CD4-positive, CD25-positive, alpha-beta regulatory T cell (primary cell): ENCODE measurements around the gene CHAC1. TPM values are rescaled to one million over a fixed set of nuclear protein-coding genes. Genes with fewer than 3 reads are reported as not detected.
"Not testable (repeated sequence)": the region's sequence is repeated elsewhere in the genome, so short reads cannot be mapped to it uniquely, and the experiment has no call there.

ENCODE experiments used
- ATAC-seq, 2 donors: fragments of 150-1000 bp; cut with Tn5 transposase; one replicate each; pipeline ENCODE4 v1.10.0; 2021; ENCODE audit warnings: low read depth in 2 of 2, moderate number of reproducible peaks in 2 of 2, moderate library complexity in 1 of 2
- DNase-seq, 3 donors: peaks; one replicate each; pipeline versions ENCODE4 v3.0.0 to v3.0.0-alpha.2; 2012 to 2022; ENCODE audit warnings: mixed read lengths in 1 of 3
- H3K27ac ChIP-seq: one replicate; pipeline ENCODE4 v1.7.0; 2013; ENCODE audit warnings: mild to moderate bottlenecking, low read length; ENCODE audit not compliant: insufficient read depth, poor library complexity, severe bottlenecking
- H3K27me3 ChIP-seq: one replicate; pipeline ENCODE4 v1.7.0; 2013; ENCODE audit warnings: low read length; ENCODE audit not compliant: control insufficient read depth, insufficient read depth
- H3K36me3 ChIP-seq: one replicate; pipeline ENCODE4 v1.7.0; 2013; ENCODE audit warnings: mild to moderate bottlenecking, low read length, moderate library complexity; ENCODE audit not compliant: control insufficient read depth, insufficient read depth
- H3K4me1 ChIP-seq: 2 replicates; pipeline ENCODE4 v1.7.0; 2013; ENCODE audit warnings: mild to moderate bottlenecking, low read length; ENCODE audit not compliant: insufficient read depth, control insufficient read depth, poor library complexity, severe bottlenecking
- H3K4me3 ChIP-seq: one replicate; pipeline ENCODE4 v1.7.0; 2013; ENCODE audit warnings: low read depth, mild to moderate bottlenecking, low read length, moderate library complexity
- H3K9me3 ChIP-seq, 2 experiments: 1 replicate in 1 of 2; 2 replicates in 1 of 2; pipeline ENCODE4 v1.7.0; 2013; ENCODE audit warnings: low read length in 2 of 2, mild to moderate bottlenecking in 1 of 2, moderate library complexity in 1 of 2; ENCODE audit not compliant: control insufficient read depth in 2 of 2
- H3K27ac Mint-ChIP-seq, 3 donors: one replicate each; pipeline ENCODE4 v1.8.0; 2020 to 2022; ENCODE audit warnings: mild to moderate bottlenecking in 3 of 3, mixed read lengths in 3 of 3, moderate library complexity in 2 of 3
- H3K27me3 Mint-ChIP-seq: one replicate; pipeline ENCODE4 v1.8.0; 2022; ENCODE audit warnings: mild to moderate bottlenecking, mixed read lengths
- H3K36me3 Mint-ChIP-seq: one replicate; pipeline ENCODE4 v1.8.0; 2020; ENCODE audit warnings: mixed read lengths
- H3K4me1 Mint-ChIP-seq, 4 donors: one replicate each; pipeline ENCODE4 v1.8.0; 2020 to 2022; ENCODE audit warnings: mixed read lengths in 4 of 4, mild to moderate bottlenecking in 1 of 4
- H3K4me3 Mint-ChIP-seq, 4 donors: one replicate each; pipeline ENCODE4 v1.8.0; 2020 to 2022; ENCODE audit warnings: mild to moderate bottlenecking in 4 of 4, mixed read lengths in 4 of 4, moderate library complexity in 3 of 4
- H3K9me3 Mint-ChIP-seq, 7 donors: one replicate each; pipeline ENCODE4 v1.8.0; 2020 to 2022; ENCODE audit warnings: mixed read lengths in 7 of 7, mild to moderate bottlenecking in 3 of 7, moderate library complexity in 2 of 7
- polyA plus RNA-seq, 4 donors: library from polyadenylated mRNA; unstranded; fragments of 300-500 nt; fragmentation: Illumina TruSeq; gene quantifications; one replicate each; pipeline ENCODE4 v1.2.3, GENCODE V29; 2021
- total RNA-seq: library from RNA; stranded (reverse); gene quantifications from one replicate; pipeline ENCODE4 v1.2.3, GENCODE V29; 2022

Gene CHAC1
- total and polyA plus RNA-seq, 5 donors from 2014 or later = 0.26 to 0.64 (median 0.45) TPM; not detected in 2

- Mint-ChIP-seq H3K4me1 (peaks cover 0 to 22% (median 15%) of the 10 kb centered on the region in 4 donors), H3K4me3 (peak overlapping the region; percentile 75 to 91 (median 84)), H3K9me3 (no peaks in the 10 kb centered on the region), H3K27me3 (peaks cover 31% of the 10 kb centered on the region), H3K36me3 (no peaks in the 10 kb centered on the region), H3K27ac (peak overlapping the region in 1 of 3 donors; percentile 55)
- no peak for DNase-seq
- Histone ChIP-seq H3K27ac (peak overlapping the region; percentile 57), H3K4me1 (peaks cover 15% of the 10 kb centered on the region), H3K4me3 (peak overlapping the region; percentile 57), H3K9me3 (no peaks in the 10 kb centered on the region), H3K36me3 (no peaks in the 10 kb centered on the region), H3K27me3 (no peaks in the 10 kb centered on the region)
- ATAC-seq = no peak
Measured at GRCh38 chr15:40952301-40952900, 870 bp upstream of the CHAC1 start.

GRCh38 chr15:40953713-40954074 is 423 bp downstream of the CHAC1 start:
- Histone ChIP-seq H3K9me3 (no peaks in the 10 kb centered on the region), H3K27me3 (no peaks in the 10 kb centered on the region), H3K36me3 (no peaks in the 10 kb centered on the region), H3K27ac (peak overlapping the region; percentile 57), H3K4me1 (peaks cover 15% of the 10 kb centered on the region), H3K4me3 (peak overlapping the region; percentile 32)
- DNase-seq = no peak
- no peak for ATAC-seq
- Mint-ChIP-seq H3K9me3 (no peaks in the 10 kb centered on the region), H3K27ac (peak overlapping the region in 2 of 3 donors; percentile 85 to 89), H3K4me3 (peak overlapping the region; percentile 91 to 99 (median 94)), H3K27me3 (peaks cover 30% of the 10 kb centered on the region), H3K4me1 (peaks cover 0 to 22% (median 15%) of the 10 kb centered on the region in 4 donors), H3K36me3 (no peaks in the 10 kb centered on the region)

GRCh38 chr15:40954158-40954848 is 1.0 kb downstream of the CHAC1 start:
- H3K4me1 Mint-ChIP-seq = peaks cover 0 to 22% (median 15%) of the 10 kb centered on the region in 4 donors
- ATAC-seq, H3K27ac ChIP-seq, H3K36me3 Mint-ChIP-seq, DNase-seq, H3K36me3 ChIP-seq, H3K27me3 ChIP-seq, H3K9me3 Mint-ChIP-seq, H3K9me3 ChIP-seq: not testable (repeated sequence)
- peaks cover 24% of the 10 kb centered on the region for H3K27me3 Mint-ChIP-seq
- peak overlapping the region in 2 of 3 donors; percentile 85 to 89 for H3K27ac Mint-ChIP-seq
- peak overlapping the region; percentile 91 to 99 (median 94) for H3K4me3 Mint-ChIP-seq
- peak overlapping the region; percentile 32 for H3K4me3 ChIP-seq
- peaks cover 15% of the 10 kb centered on the region for H3K4me1 ChIP-seq

- peak overlapping the region in 3 of 4 donors; percentile 27 to 95 (median 91) for H3K4me3 Mint-ChIP-seq
- peaks cover 29% of the 10 kb centered on the region for H3K27me3 Mint-ChIP-seq
- Histone ChIP-seq H3K4me1 (peaks cover 15% of the 10 kb centered on the region), H3K36me3 (no peaks in the 10 kb centered on the region), H3K4me3 (no peak overlapping the region), H3K27ac (no peak overlapping the region), H3K9me3 (no peaks in the 10 kb centered on the region), H3K27me3 (no peaks in the 10 kb centered on the region)
- no peak overlapping the region for H3K27ac Mint-ChIP-seq
- no peak for ATAC-seq
- no peaks in the 10 kb centered on the region for H3K9me3 Mint-ChIP-seq
- H3K4me1 Mint-ChIP-seq = peaks cover 0 to 25% (median 17%) of the 10 kb centered on the region in 4 donors
- DNase-seq = no peak
- no peaks in the 10 kb centered on the region for H3K36me3 Mint-ChIP-seq
Measured at GRCh38 chr15:40955141-40955903, 2.1 kb downstream of the CHAC1 start.

- no peaks in the 10 kb centered on the region for H3K9me3 ChIP-seq
- ATAC-seq = no peak
- Mint-ChIP-seq H3K4me3 (peak overlapping the region in 2 of 4 donors; percentile 78 to 81), H3K27ac (peak overlapping the region in 1 of 3 donors; percentile 92), H3K27me3 (peaks cover 29% of the 10 kb centered on the region), H3K9me3 (no peaks in the 10 kb centered on the region), H3K4me1 (peaks cover 0 to 25% (median 17%) of the 10 kb centered on the region in 4 donors), H3K36me3 (no peaks in the 10 kb centered on the region)
- no peak overlapping the region for H3K27ac ChIP-seq
- H3K4me3 ChIP-seq = no peak overlapping the region
- DNase-seq = no peak
- H3K36me3 ChIP-seq = no peaks in the 10 kb centered on the region
- H3K4me1 ChIP-seq = peaks cover 15% of the 10 kb centered on the region
- no peaks in the 10 kb centered on the region for H3K27me3 ChIP-seq
Measured at GRCh38 chr15:40955930-40956540, 2.8 kb downstream of the CHAC1 start.

GRCh38 chr15:40956541-40956982 is 3.3 kb downstream of the CHAC1 start:
- Histone ChIP-seq H3K9me3 (no peaks in the 10 kb centered on the region), H3K27ac (no peak overlapping the region), H3K27me3 (no peaks in the 10 kb centered on the region), H3K36me3 (no peaks in the 10 kb centered on the region), H3K4me1 (peaks cover 15% of the 10 kb centered on the region), H3K4me3 (no peak overlapping the region)
- no peak for DNase-seq
- H3K9me3 Mint-ChIP-seq = no peaks in the 10 kb centered on the region
- peaks cover 28% of the 10 kb centered on the region for H3K27me3 Mint-ChIP-seq
- H3K4me3 Mint-ChIP-seq = peak overlapping the region in 2 of 4 donors; percentile 78 to 81
- H3K36me3 Mint-ChIP-seq = no peaks in the 10 kb centered on the region
- H3K27ac Mint-ChIP-seq = no peak overlapping the region
- peaks cover 0 to 25% (median 16%) of the 10 kb centered on the region in 4 donors for H3K4me1 Mint-ChIP-seq
- ATAC-seq = no peak

- Histone ChIP-seq H3K9me3 (no peaks in the 10 kb centered on the region), H3K36me3 (no peaks in the 10 kb centered on the region), H3K4me1 (peaks cover 15% of the 10 kb centered on the region), H3K27me3 (no peaks in the 10 kb centered on the region), H3K4me3 (no peak overlapping the region), H3K27ac (no peak overlapping the region)
- Mint-ChIP-seq H3K4me1 (peaks cover 0 to 23% (median 12%) of the 10 kb centered on the region in 4 donors), H3K36me3 (no peaks in the 10 kb centered on the region), H3K27ac (no peak overlapping the region), H3K4me3 (peak overlapping the region in 1 of 4 donors; percentile 81), H3K9me3 (no peaks in the 10 kb centered on the region), H3K27me3 (peaks cover 24% of the 10 kb centered on the region)
- DNase-seq = no peak
- no peak for ATAC-seq
Measured at GRCh38 chr15:40957041-40957555, 3.8 kb downstream of the CHAC1 start.
